Measurements from ENCODE around the gene TMX2. TPM values are rescaled to one million over a fixed set of nuclear protein-coding genes. Genes with fewer than 3 reads are reported as not detected.

The TMX2 gene
- total and polyA plus RNA-seq, 9 of the 15 experiments (the other 6 are each of a cell fraction or from before 2014, with no cell fraction given): 176 to 433 (median 227) TPM

GRCh38 chr11:57667117-57667735 is 45.2 kb upstream of the TMX2 start (continued):
- TF ChIP-seq E2F1 (CRISPR knock-in tag; IDR thresholded peaks at IDR 0.05): no peak
- no peak for TF ChIP-seq ZNF518B (CRISPR knock-in tag; IDR thresholded peaks at IDR 0.05)
- TF ChIP-seq HDGF (IDR thresholded peaks at IDR 0.05): no peak
- no peak for TF ChIP-seq ZNF174 (CRISPR knock-in tag; IDR thresholded peaks at IDR 0.05)
- TF ChIP-seq RFX7 (CRISPR knock-in tag; IDR thresholded peaks at IDR 0.05): no peak
- TF ChIP-seq DIDO1 (tag; IDR thresholded peaks at IDR 0.05; ENCODE audit: low read depth): peak; percentile 62; the same call in 1 of the 2 replicates
- TF ChIP-seq SRF (CRISPR knock-in tag; IDR thresholded peaks at IDR 0.05): no peak
- no peak; a peak in 1 of 4 replicates for TF ChIP-seq HDAC1 (IDR thresholded peaks at IDR 0.05)
- TF ChIP-seq RBM22 (IDR thresholded peaks at IDR 0.05; ENCODE audit: low read depth, low read length, poor library complexity, severe bottlenecking): no peak
- no peak for TF ChIP-seq BDP1 (IDR thresholded peaks at IDR 0.05; ENCODE audit: insufficient read depth, insufficient read length)
- no peak for TF ChIP-seq ESRRB (CRISPR knock-in tag; IDR thresholded peaks at IDR 0.05; ENCODE audit: borderline replicate concordance)
- no peak for TF ChIP-seq ZC3H4 (CRISPR knock-in tag; IDR thresholded peaks at IDR 0.05; ENCODE audit: borderline replicate concordance)
- no peak for TF ChIP-seq KDM1A (IDR thresholded peaks at IDR 0.05)
- TF ChIP-seq USF2 (CRISPR knock-in tag; IDR thresholded peaks at IDR 0.05): no peak
- TF ChIP-seq GTF2E2 (tag; IDR thresholded peaks at IDR 0.05): no peak; the same call in 1 of the 2 replicates
- no peak for TF ChIP-seq MED1 (CRISPR knock-in tag; IDR thresholded peaks at IDR 0.05; ENCODE audit: borderline replicate concordance)
- no peak for TF ChIP-seq ZMIZ1 (IDR thresholded peaks at IDR 0.05; ENCODE audit: low read depth in 2 of 2, low read length in 2 of 2)
- no peak for TF ChIP-seq CBFA2T2 (conservative IDR thresholded peaks at IDR 0.05)
- TF ChIP-seq KDM2B (CRISPR knock-in tag; IDR thresholded peaks at IDR 0.05): no peak
- TF ChIP-seq BCOR (IDR thresholded peaks at IDR 0.05): no peak
- TF ChIP-seq HDAC8 (tag; IDR thresholded peaks at IDR 0.05): no peak
